GM21723 (cell line): ENCODE results near the gene USP7.
"Not testable (repeated sequence)": the region's sequence is repeated elsewhere in the genome, so short reads cannot be mapped to it uniquely, and the experiment has no call there.

Experiments
- ATAC-seq: cut with Tn5 transposase; IDR thresholded peaks from one replicate; pipeline ENCODE4 v1.9.1; 2021; ENCODE audit warnings: mild to moderate bottlenecking, moderate library complexity; ENCODE audit not compliant: unreplicated experiment

USP7 gene

DNA sequence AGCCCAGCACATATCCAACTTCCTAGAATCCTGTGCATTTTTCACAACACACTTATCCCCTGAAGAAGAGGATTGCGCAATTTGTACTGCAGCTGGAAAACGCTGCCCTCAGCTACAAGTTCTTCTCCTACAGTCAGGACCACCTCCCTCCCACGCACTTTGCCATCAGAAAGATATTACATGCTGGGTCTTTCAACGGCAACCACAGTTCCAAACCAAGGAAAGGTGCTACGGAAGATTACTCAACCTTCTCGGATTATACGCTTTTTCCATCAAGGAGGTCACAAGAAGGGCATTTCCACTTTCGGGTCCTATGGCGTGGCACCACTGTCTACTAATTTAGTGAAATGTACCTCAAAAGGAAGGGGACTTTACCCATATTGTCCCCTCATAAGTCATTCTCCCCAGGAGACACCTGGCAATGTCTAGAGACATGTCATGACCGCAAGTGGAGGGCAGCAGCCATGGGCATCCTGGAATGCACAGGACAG, 35.2 kb downstream of the USP7 start:
- no peak for ATAC-seq

DNA sequence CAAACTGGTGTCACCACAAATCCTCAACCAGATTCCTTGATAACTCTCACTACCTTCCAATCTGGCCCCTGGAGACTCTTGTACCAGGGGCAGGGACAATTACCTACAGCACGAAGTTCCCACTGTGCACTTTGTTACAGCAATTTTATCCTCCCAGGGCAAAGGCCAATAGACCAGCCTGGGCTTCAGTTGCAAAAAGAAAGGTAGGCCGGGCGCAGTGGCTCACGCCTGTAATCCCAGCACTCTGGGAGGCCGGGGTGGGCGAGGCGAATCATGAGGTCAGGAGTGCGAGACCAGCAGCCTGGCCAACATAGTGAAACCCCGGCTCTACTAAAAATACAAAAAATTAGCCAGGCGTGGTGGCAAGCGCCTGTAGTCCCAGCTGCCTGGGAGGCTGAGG, 36.9 kb downstream of the USP7 start:
- ATAC-seq = no peak

DNA sequence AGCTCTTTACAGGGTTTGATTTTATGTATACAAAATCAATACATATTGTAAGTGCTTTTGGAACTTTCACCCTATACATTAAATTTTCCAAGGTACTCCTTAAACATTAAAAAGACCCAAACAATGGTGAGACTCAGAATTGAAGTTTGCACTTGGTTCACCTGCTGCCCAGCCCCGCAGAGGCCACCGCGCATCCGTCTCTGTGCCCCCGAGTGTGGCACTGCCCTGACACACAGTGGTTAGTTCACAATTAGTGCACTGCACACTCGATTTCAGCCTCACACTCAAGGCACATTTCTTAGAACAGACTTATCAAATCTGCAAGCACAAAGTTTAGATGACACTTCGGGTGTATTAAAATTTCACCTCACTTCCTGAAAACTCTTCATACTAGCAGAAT, 38.3 kb downstream of the USP7 start:
- ATAC-seq = no peak

DNA sequence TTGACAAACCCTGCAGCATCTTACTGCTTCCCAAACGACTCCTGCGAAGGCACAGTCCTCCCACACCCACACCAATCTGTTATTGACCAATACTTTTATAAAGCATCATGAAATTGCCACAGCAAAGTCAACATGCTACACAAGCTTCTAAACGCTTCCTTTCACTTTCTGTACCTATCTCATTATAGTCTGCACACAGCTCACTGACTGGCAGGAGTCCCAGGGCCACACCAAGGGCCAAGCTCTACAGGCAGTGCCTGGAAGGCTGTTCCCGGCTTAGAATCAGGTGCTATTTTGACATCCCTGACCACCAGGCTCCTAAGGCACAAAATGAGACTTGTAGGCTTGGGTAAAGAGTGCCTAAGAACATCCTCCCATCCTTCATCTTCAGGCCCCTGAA, 39.5 kb downstream of the USP7 start:
- no peak for ATAC-seq

DNA sequence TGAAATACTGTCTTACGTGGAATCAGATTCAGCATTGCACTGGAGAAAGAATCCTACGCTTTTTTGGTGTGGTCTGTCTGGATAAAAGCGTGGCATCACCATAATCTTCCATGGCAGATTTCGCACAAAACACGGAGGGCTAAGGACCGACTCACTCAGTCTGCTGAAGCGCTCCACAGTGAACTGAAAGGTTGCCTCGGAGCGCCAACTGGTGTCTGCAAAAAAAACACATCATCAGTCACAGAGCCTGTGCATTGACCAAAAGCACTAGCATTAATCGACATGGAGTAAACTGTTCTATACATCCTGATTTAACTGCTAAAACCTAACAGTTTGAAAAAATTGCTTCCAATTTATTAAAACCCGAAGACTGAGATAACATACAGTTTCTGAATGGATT, 40.5 kb downstream of the USP7 start:
- no peak for ATAC-seq

DNA sequence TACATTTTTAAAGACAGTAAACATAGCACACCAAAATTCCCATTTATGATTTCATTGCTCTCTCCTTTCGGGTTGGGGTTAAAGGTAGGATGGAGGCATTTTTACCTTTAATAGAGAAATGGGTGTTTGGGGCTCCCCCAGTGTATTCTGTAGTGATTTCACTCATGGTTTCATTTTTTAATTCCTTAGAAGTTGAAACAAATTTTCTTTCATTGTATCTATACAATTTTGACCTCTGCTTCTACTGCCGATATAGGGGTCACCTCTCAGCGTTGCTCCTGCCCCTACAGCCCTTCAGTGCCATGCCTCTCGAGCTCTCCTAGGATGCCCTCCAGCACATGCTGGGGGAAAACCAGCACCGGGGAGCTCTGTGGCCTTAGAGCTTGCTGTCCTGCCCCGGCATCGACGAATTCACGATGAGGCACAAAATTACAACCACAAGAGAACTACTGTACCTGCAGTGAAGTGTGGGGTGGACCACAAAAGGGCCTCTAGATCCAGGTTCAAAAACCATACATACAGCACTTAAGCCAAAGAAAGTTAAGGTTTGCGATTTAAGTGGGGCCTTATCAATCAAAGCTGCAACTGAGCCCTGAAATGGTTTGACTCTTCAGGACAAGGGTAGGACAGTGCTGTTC, 42.2 kb downstream of the USP7 start:
- no peak for ATAC-seq

DNA sequence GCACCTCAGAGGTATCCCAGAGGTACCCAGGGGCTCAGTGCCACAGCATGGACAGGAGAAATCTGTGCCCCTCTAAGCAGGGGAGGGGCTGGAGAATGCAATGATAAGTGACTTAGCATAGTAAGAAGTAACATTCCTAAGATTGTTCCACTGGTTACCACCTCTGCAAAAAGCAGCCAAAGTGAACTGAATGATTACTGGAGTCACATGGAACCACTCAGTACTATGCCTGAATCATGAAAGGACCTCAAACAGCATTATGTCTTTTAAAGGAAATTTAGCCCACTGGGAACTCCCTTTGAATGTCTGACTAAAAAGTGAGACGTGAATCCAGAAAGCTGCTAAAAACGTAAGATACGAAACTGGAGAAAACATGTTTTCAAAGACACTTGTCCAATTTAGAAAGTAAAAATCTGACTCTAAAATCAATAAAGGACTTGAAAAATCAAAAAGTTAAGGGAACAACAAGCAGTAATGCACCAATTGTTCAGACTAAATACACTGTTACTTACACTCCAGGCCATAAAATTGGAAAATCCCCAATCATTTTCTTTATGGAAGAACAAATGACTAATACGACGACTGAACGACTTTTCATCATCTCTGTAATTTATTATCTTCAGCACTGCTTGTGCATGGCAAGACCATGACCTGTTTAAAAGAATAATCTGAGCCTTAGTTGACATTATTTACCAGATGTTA, 42.9 kb downstream of the USP7 start:
- ATAC-seq = no peak

DNA sequence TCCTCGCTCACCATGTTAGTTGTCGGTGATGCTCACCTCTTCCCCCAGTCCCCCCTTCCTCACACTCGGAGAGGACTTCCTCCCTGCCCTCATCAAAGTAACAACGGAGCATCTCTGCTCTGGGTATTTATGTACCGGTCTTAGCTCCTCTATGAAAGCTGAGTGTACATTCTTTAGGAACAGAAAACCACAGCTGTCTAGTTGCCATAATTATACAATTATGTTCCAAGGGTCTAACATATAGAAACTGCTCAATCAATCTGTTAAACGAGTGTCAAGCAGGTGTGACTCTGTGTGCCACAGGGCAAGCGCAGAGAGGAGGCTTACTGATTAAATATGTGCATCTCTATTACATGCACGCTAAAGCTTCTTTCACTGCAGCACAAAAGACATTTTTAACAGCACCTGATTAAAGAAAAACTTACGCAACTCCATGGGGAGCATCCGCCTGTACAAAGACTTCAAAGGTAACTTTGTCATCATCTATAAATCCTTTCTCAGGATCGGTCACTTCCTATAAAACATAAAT, 43.7 kb downstream of the USP7 start:
- no peak for ATAC-seq

DNA sequence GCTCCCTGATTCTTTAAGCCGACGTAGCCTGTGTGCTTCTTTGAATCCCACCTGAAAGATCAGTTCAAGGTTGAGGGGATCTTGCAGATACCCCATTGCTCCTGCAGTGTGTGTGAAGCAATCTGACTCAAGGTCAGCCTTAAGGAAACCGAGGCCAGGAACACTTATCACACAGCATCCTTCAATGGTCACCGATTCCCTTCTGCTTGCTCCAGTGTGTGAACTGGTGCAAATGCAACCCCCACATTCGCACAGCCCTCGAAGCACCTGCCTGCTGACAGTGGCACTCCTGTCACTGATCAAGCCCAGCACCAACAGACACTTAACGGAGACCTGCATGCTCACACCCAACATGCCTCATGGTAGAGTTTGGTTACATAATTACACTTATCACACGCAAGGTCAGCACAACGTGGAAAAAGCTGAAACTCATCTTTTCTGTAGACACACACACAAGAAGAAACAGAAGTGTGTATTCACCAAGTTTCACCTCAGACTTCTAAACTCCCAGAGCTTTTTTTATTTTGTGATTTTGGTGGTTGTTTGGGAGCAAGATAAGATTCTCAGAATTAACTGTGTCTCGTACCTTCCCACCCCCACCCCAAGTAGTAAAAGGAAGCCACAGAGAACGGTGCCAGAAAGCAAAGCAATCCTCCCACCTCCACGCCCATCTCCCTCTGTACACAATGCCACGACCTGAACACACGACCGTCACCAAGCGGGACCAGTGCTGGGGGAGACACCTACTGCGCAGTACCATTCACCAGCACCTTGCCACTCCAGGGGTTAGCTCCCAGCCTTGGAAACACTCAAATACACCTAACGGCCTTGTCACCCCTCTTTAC, 44.4 kb downstream of the USP7 start:
- no peak for ATAC-seq

DNA sequence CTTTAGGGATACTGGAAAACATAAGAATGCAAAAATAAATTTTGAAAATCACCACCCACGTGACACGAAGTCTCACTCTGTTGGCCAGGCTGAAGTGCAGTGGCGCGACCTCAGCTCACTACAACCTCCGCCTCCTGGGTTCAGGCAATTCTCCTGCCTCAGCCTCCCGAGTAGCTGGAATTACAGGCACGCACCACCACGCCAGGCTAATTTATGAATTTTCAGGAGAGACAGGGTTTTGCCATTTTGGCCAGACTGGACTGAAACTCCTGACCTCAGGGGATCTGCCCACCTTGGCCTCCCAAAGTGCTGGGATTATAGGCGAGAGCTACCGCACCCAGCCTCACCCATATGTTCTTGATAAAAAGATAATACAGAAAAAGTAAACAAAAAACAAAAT, 46.4 kb downstream of the USP7 start:
- not testable (repeated sequence) for ATAC-seq

DNA sequence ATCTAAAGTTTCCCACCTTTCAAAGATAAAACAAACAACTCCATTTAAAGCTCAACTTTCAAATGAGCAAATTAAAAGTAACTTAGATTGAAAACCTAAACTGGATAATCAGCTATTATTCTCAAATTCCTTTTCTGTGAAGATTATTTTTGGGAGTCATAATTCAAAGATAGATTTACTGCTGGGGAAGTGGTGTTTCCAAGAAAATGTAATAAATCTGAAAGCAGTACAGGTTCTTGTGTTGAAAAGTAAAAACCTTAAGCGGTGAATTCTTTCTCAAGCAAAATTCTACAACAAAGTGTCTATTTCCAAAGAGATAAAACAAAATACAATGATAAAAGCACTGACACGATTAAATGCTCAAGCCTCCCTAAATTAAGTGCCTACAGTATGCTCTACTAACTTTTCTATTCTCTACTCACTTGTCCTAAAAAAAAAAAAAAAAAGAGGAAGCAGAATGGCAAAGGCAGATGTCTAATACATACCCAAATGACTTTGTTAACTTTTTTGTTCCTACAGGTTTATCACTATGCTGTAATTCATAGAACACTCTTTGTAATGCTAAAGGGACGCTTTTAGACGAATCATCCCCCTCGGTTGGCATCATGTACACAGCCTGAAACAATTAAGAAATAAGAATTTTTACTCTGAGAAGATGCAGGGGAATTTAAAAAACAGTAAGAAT, 47.0 kb downstream of the USP7 start:
- ATAC-seq = no peak

DNA sequence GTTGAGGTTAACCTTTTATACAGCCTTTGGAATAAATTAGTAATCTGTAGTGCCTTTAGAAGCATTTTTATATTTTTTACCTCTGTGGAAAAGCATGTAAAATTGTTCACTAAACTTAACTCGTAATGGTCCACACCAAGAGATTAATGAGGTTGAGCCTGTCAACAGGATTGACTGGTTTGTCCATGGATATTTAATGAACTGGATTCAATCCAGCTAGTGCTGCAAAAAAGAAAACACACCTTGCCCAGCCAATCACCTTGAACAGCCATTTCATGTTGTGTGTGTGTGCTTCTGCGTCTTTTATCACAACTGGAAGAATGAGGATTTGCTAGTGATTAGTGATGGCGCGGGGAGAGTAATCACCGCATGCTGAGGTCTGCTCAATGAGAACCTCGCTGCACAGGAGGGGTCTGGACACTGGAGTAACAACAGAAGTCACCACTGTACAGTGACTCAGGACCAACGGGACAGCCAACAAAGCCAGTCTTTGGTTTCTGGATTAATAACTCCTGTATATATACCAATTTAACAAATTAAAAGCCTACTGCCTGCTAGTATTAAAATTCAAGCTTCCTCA, 47.9 kb downstream of the USP7 start:
- ATAC-seq = no peak

DNA sequence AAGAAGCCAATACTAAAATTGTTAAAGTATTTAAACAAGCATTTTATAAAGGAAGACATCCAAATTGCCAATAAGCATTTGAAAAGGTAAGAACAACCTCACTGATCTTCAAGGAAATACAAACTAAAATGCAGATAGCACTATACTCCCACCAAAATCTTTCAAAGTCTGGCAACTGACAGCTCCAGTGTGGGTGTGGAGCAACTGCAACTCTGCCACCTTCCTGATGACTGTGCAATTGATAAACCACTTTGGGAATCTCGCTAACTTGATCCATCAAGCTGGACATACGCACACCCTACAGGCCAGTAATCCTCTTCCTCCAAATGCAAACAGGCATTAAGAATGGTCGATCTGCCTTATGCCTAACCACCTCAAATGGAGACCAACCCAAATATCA, 49.6 kb downstream of the USP7 start:
- ATAC-seq = no peak

DNA sequence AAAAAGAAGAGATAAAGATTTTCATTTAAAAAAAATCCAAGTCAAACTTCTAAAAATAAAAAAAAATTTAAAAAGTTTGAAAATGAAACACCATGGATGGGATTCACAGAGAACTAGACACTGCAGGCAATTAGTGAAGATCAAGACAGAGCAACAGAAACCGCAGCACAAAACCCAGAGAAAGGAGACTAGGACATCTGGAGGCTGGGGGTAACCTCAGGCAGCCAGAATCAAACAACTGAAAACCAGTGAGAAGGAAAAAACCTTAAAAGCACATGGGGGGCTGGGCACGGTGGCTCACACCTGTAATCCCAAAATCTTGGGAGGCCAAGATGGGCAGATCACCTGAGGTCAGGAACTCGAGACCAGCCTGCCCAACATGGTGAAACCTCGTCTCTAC, 50.9 kb downstream of the USP7 start:
- no peak for ATAC-seq

DNA sequence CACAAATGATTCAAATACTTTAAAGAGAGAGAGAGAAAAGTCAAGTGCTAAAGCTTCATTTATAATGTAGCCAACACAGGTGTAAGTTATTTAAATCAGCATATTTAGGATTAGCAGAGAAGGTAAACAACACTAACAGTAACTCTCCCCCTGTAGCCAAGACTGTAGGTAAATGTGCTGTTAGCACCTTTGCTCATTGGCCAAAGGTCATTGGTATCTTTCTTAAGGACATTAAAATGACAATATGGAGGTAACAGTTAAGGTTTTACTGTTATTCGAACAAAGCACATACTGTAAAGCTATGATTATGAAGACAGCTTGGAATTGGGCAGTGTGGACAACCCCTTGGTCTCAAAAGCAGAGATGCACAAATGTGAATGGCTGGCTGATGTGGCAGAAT, 52.9 kb downstream of the USP7 start:
- no peak for ATAC-seq

DNA sequence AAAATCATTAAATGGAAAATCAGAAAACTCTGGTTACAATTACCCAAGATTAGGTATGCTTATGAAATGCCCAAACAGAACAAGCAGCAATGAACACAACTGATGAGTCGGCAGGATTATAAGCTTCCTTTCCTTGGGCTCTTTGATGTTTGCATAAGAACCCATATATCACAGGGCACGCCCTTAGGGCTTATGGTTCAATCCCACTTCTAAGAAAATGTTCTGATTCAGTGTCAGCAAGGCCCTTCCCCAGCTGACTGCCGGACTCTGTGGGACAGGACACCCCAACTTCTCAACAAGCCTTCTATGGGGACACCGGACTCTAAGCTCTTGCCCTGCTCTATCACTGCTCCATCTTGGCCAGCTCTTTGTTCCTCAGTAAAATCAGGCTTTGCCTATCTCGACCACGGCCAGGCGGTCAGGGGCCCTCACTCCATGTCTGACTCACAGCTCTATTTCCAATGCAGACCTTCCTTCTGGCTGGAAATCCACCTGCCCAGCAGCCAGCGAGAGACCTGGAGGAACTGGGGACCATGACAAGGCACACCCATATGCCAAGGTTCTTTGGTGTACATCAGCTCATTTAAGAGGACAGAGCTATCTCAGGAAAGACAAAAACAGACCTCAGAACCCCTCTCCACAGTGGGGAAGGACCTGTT, 54.8 kb downstream of the USP7 start:
- no peak for ATAC-seq

DNA sequence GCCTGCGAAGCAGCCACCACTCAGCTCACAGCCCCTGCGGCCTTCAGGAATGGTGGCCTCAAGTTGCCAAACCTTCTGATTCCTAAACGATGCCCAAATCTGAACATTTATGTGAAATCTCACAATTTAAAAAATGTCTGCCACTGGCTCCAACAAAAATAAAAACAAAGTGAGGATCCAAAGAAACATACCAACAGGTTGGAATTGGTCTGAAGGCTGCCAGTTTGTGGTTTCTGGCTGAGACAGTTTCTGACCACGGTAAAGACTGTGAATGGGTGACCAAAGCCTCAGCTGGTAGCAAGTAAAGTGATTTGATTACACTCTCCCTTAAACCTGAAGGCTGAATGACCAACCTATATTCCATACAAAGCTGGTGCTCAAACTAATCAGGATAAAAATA, 56.6 kb downstream of the USP7 start:
- no peak for ATAC-seq

DNA sequence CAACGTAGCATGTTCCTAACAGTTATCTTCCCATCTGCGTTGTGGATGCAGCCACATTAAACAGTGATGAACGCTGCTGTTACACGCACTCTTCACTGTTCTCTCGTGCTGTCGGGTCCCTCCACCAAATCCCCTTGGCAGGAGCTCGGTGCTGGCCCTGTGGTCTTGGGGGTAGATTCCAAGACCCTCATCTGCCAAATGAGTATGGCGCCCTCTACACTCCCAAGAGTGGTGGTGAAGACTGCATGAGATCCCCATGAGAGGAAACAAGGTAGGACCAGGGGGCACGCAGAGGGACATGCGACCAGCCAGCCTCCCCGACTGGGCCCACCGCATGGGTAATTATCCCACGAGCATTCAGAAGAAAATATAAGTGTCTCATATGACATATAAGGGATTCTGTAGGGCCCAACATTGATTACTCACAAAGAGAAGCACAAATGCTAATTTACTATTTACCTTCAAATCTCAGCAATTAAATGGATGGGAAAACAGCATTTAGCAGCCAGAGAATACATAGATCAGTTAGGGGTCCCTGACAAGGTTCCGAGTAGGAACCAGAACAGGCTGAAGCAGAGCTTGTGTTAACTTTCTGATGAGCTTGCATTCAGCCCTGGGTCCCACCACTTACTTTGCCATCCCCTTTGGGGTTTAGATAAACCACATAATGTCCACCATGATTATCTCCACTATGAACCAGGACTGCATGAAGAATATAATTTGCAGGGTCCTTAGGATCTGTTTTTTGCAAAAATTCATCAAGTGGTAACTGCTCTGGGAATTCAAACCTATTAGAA, 57.7 kb downstream of the USP7 start:
- no peak for ATAC-seq

DNA sequence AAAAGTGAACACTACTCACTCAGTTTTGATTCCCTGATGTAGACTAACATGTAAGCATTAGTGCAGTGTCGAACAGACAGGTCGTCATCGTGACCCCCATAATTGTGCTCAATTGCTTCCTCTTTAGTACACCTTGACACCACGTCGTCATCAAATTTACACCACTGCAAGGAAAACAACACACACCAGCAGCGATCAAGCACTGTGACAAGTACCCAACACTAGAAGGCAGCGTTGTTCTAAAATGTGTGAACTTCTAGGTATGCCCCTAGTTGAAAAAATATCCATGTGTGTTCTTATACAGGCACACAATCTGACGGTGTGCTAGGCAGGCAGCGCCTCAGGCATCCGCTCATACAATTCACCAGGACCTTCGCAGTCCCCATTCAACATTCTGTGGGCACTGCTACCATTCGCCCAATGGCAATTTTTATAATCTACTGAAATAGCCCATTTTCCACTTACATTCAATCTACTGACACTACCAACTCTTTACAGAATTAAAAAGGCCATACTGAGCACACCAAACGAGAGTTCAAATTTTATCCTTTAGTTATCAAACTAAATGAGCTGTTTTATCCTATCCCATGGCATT, 58.4 kb downstream of the USP7 start:
- ATAC-seq = no peak
